ENCODE results near the gene TMOD3.
"Not testable (repeated sequence)": the region's sequence is repeated elsewhere in the genome, so short reads cannot be mapped to it uniquely, and the experiment has no call there.

The TMOD3 gene

GRCh38 chr15:51829376-51830275 is at the start of gene TMOD3:
Gene TMOD3 (plus strand): TSS chr15:51829653. CDS start chr15:51862885, 33,232 bp downstream.
- DNase-seq: peak; percentile 37

- DNase-seq: no peak
Observed at GRCh38 chr15:51780636-51781035, 48.8 kb upstream of the TMOD3 start.

- DNase-seq: no peak
Observed at GRCh38 chr15:51781506-51781905, 47.9 kb upstream of the TMOD3 start.

- no peak for DNase-seq
Observed at GRCh38 chr15:51782357-51782896, 47.0 kb upstream of the TMOD3 start.

GRCh38 chr15:51783967-51784366 is 45.5 kb upstream of the TMOD3 start:
- DNase-seq: no peak

GRCh38 chr15:51787130-51787529 is 42.3 kb upstream of the TMOD3 start:
- DNase-seq: not testable (repeated sequence)

GRCh38 chr15:51792474-51792873 is 37.0 kb upstream of the TMOD3 start:
- not testable (repeated sequence) for DNase-seq

GRCh38 chr15:51793521-51794305 is 35.7 kb upstream of the TMOD3 start:
- DNase-seq: no peak

- DNase-seq: no peak
Observed at GRCh38 chr15:51796847-51797401, 32.5 kb upstream of the TMOD3 start.

- DNase-seq: no peak
Observed at GRCh38 chr15:51798281-51798680, 31.2 kb upstream of the TMOD3 start.

- no peak for DNase-seq
Observed at GRCh38 chr15:51799282-51800252, 29.9 kb upstream of the TMOD3 start.

- DNase-seq: no peak
Observed at GRCh38 chr15:51801391-51801835, 28.0 kb upstream of the TMOD3 start.

GRCh38 chr15:51802593-51802992 is 26.9 kb upstream of the TMOD3 start:
- DNase-seq: no peak

GRCh38 chr15:51803965-51804364 is 25.5 kb upstream of the TMOD3 start:
- DNase-seq: no peak

GRCh38 chr15:51806123-51806522 is 23.3 kb upstream of the TMOD3 start:
- no peak for DNase-seq

GRCh38 chr15:51809457-51809856 is 20.0 kb upstream of the TMOD3 start:
- no peak for DNase-seq

GRCh38 chr15:51812598-51812997 is 16.9 kb upstream of the TMOD3 start:
- DNase-seq: no peak

GRCh38 chr15:51814606-51815005 is 14.8 kb upstream of the TMOD3 start:
- no peak for DNase-seq

GRCh38 chr15:51816611-51817010 is 12.8 kb upstream of the TMOD3 start:
- no peak for DNase-seq

GRCh38 chr15:51818150-51818549 is 11.3 kb upstream of the TMOD3 start:
- DNase-seq: no peak

- no peak for DNase-seq
Observed at GRCh38 chr15:51825698-51826097, 3.8 kb upstream of the TMOD3 start.

Measured in cortex of kidney (tissue), 1 donor.